AG04450 (cell line): ENCODE results near the gene HTRA1. TPM values are rescaled to one million over a fixed set of nuclear protein-coding genes. Genes with fewer than 3 reads are reported as not detected.

Experiments
- CTCF ChIA-PET: fragments of 300-600, 350-600 bp; formaldehyde crosslinking; extraction: SDS; loops from one replicate; lab custom pipeline; 2022; ENCODE audit warnings: antibody characterized with exemption, inconsistent platforms; lab: Charles Lee
- POLR2A ChIA-PET: fragments of 350-600 bp; formaldehyde crosslinking; extraction: SDS; loops from one replicate; lab custom pipeline; 2021; ENCODE audit warnings: antibody characterized with exemption, inconsistent platforms; lab: Yijun Ruan, JAX
- DNase-seq: peaks from one replicate; pipeline ENCODE4 v3.0.0-alpha.2; 2011; ENCODE audit warnings: low read depth, low spot score
- H3K27ac ChIP-seq: one replicate; pipeline ENCODE4 v1.5.1; 2012; ENCODE audit warnings: low read depth, low read length, control low read depth
- H3K27me3 ChIP-seq: one replicate; pipeline ENCODE4 v1.6.0; 2012; ENCODE audit warnings: low read length; ENCODE audit not compliant: control insufficient read depth, insufficient read depth
- H3K4me3 ChIP-seq: 2 replicates; pipeline ENCODE4 v1.5.1; 2011; ENCODE audit warnings: mild to moderate bottlenecking, low read depth, low read length, control low read depth
- H3K9me3 ChIP-seq: 2 replicates; pipeline ENCODE4 v1.5.1; 2012; ENCODE audit warnings: low read length; ENCODE audit not compliant: control insufficient read depth, insufficient read depth
- CTCF ChIP-seq: IDR thresholded peaks from 2 replicates; pipeline ENCODE4 v1.5.1; 2011; ENCODE audit warnings: low read depth, low read length, control low read depth, inconsistent platforms
- polyA plus RNA-seq: library from polyadenylated mRNA; depleted of rRNA; stranded (reverse); fragments of >200 nt; gene quantifications from 2 replicates; pipeline ENCODE4 v1.2.3, GENCODE V29; 2011

HTRA1 gene
- polyA plus RNA-seq, 1 experiment = 187 TPM

- DNase-seq = no peak
- CTCF ChIA-PET = interaction anchor here (3.0 kb wide), 1 partner anchor 49 kb away, joined by 12 read pairs; no protein-coding TSS in a partner anchor
- POLR2A ChIA-PET = no interaction called here
Observed at GRCh38 chr10:122516734-122517133, 55.4 kb downstream of the HTRA1 start.

GRCh38 chr10:122519144-122519543, 57.8 kb downstream of the HTRA1 start:
- H3K9me3 ChIP-seq = peaks cover 2% of the 10 kb centered on the region; the same call in 1 of the 2 replicates
- CTCF ChIA-PET = no interaction called here
- H3K27ac ChIP-seq = no peak overlapping the region
- no peak for TF ChIP-seq CTCF
- DNase-seq = no peak
- H3K27me3 ChIP-seq = no peaks in the 10 kb centered on the region
- no peak overlapping the region for H3K4me3 ChIP-seq
- POLR2A ChIA-PET = no interaction called here

More at GRCh38 chr10:122516734-122517133, 55.4 kb downstream of the HTRA1 start:
- no peak for TF ChIP-seq CTCF
- Histone ChIP-seq H3K27me3 (no peaks in the 10 kb centered on the region), H3K9me3 (no peaks in the 10 kb centered on the region), H3K4me3 (no peak overlapping the region), H3K27ac (no peak overlapping the region)

GRCh38 chr10:122519873-122520272, 58.5 kb downstream of the HTRA1 start:
- DNase-seq = no peak
- H3K27ac ChIP-seq = no peak overlapping the region
- TF ChIP-seq CTCF = no peak
- ChIA-PET CTCF (no interaction called here), POLR2A (no interaction called here)
- H3K9me3 ChIP-seq = peaks cover 2% of the 10 kb centered on the region; the same call in 1 of the 2 replicates
- no peaks in the 10 kb centered on the region for H3K27me3 ChIP-seq
- no peak overlapping the region for H3K4me3 ChIP-seq

- ChIA-PET POLR2A (no interaction called here), CTCF (interaction anchor here (2.7 kb wide), 1 partner anchor 45 kb away, joined by 9 read pairs; no protein-coding TSS in a partner anchor)
- H3K4me3 ChIP-seq = no peak overlapping the region
- peaks cover 1% of the 10 kb centered on the region for H3K27me3 ChIP-seq
- TF ChIP-seq CTCF = no peak
- DNase-seq = no peak
- H3K27ac ChIP-seq = no peak overlapping the region
- peaks cover 2% of the 10 kb centered on the region; the same call in 1 of the 2 replicates for H3K9me3 ChIP-seq
Observed at GRCh38 chr10:122521011-122521410, 59.7 kb downstream of the HTRA1 start.

GRCh38 chr10:122524811-122525210, 63.5 kb downstream of the HTRA1 start:
- Histone ChIP-seq H3K9me3 (peaks cover 2% of the 10 kb centered on the region; the same call in 1 of the 2 replicates), H3K27ac (no peak overlapping the region), H3K27me3 (peaks cover 15% of the 10 kb centered on the region), H3K4me3 (no peak overlapping the region)
- no peak for DNase-seq
- no peak for TF ChIP-seq CTCF
- POLR2A ChIA-PET = no interaction called here
- CTCF ChIA-PET = interaction anchor here (1.2 to 2.2 kb wide), 2 partner anchors 41 to 90 kb away, joined by 3 to 6 read pairs; no protein-coding TSS in a partner anchor
